Measurements from ENCODE around the gene TTC34. TPM values are rescaled to one million over a fixed set of nuclear protein-coding genes. Genes with fewer than 3 reads are reported as not detected.

The TTC34 gene
- total and polyA plus RNA-seq, 10 of the 15 experiments (the other 5 are each of a cell fraction or from before 2014, with no cell fraction given): 0.03 to 0.49 (median 0.05) TPM; not detected in 2

- ChIA-PET POLR2A (no interaction called here), SMC1A (ENCODE audit: uncharacterized antibody, unreplicated experiment) (interaction anchor here (0.7 kb wide), 1 partner anchor 58 kb away, joined by 3 read pairs; the partner anchor contains the start of gene PRXL2B), CTCF (no interaction called here), RAD21 (ENCODE audit: unreplicated experiment) (no interaction called here)
- no peak overlapping the region for H3K27ac ChIP-seq (ENCODE audit: control insufficient read depth, insufficient read depth)
- FAIRE-seq (no peak), DNase-seq (ENCODE audit: low read depth, low spot score) (no peak), ATAC-seq (no peak)
- H3K4me1 ChIP-seq (ENCODE audit: control insufficient read depth, insufficient read depth, low read length): peaks cover 6% of the 10 kb centered on the region
- H3K9ac ChIP-seq (ENCODE audit: control insufficient read depth, insufficient read depth, low read length): no peak overlapping the region
- WGBS (ENCODE audit: insufficient coverage, insufficient replicate concordance, low lambda C conversion rate, missing lambda C conversion rate): 22% methylated on average over 12 of the region's 12 CpGs
- H3K27me3 ChIP-seq (replicated peaks in 1 of 2; ENCODE audit: control insufficient read depth in 2 of 2, insufficient read depth in 2 of 2, low read length in 1 of 2): no peaks in the 10 kb centered on the region
- peaks cover 4% of the 10 kb centered on the region for H3K79me2 ChIP-seq (ENCODE audit: control insufficient read depth, insufficient read depth, low read length)
- intact Hi-C loops (cut with micrococcal nuclease; ENCODE audit: unreplicated experiment) (no loop called here), in situ Hi-C loops (cut with MboI) (no loop called here)
- H3K36me3 ChIP-seq (ENCODE audit: control insufficient read depth in 2 of 2, insufficient read depth in 2 of 2, low read length in 1 of 2): no peaks in the 10 kb centered on the region
- no peak overlapping the region for H2AFZ ChIP-seq (ENCODE audit: control insufficient read depth, low read depth, low read length)
- H4K20me1 ChIP-seq (ENCODE audit: control insufficient read depth, insufficient read depth): no peaks in the 10 kb centered on the region
- no TSS peak for BruUV-seq (replicated peaks)
- no peak overlapping the region for H3K4me3 ChIP-seq
- peaks cover 5% of the 10 kb centered on the region; the same call in 2 of the 3 replicates for H3K9me3 ChIP-seq (replicated peaks; ENCODE audit: control insufficient read depth, insufficient read depth, low read length)
- H3K4me2 ChIP-seq (ENCODE audit: control insufficient read depth, insufficient read depth): no peak overlapping the region
- TF ChIP-seq REST (IDR thresholded peaks at IDR 0.05; ENCODE audit: low read depth, low read length): no peak
- no peak for TF ChIP-seq ELK1 (IDR thresholded peaks at IDR 0.05; ENCODE audit: low read depth, low read length)
- TF ChIP-seq CEBPB (IDR thresholded peaks at IDR 0.05; ENCODE audit: borderline replicate concordance in 1 of 2, low read depth in 2 of 2, low read length in 2 of 2): no peak
- no peak for TF ChIP-seq PRDM15 (CRISPR knock-in tag; IDR thresholded peaks at IDR 0.05)
- TF ChIP-seq PBX3 (IDR thresholded peaks at IDR 0.05; ENCODE audit: insufficient replicate concordance, low read depth, low read length): no peak
- TF ChIP-seq MXI1 (IDR thresholded peaks at IDR 0.05; ENCODE audit: low read depth, low read length): no peak
- no peak for TF ChIP-seq SRF (IDR thresholded peaks at IDR 0.05; ENCODE audit: low read depth in 2 of 2, low read length in 2 of 2)
- TF ChIP-seq HDGF (IDR thresholded peaks at IDR 0.05): no peak
- no peak for TF ChIP-seq E4F1 (IDR thresholded peaks at IDR 0.05; ENCODE audit: borderline replicate concordance, partially characterized antibody)
- no peak for TF ChIP-seq BRCA1 (IDR thresholded peaks at IDR 0.05; ENCODE audit: low read depth, low read length)
- no peak for TF ChIP-seq SIN3A (IDR thresholded peaks at IDR 0.05; ENCODE audit: low read depth, low read length)
Measured at GRCh38 chr1:2644591-2645101, 156.8 kb downstream of the TTC34 start.

All from GM12878 (cell line).